A172 (cell line): ENCODE measurements around the gene LGALS9. TPM values are rescaled to one million over a fixed set of nuclear protein-coding genes. Genes with fewer than 3 reads are reported as not detected.
"Not testable (repeated sequence)": the region's sequence is repeated elsewhere in the genome, so short reads cannot be mapped to it uniquely, and the experiment has no call there.

Experiments used
- DNase-seq: peaks from one replicate; pipeline ENCODE4 v3.0.0-alpha.2; 2015; ENCODE audit warnings: low spot score
- total RNA-seq: library from RNA; depleted of rRNA; stranded (reverse); fragments of >200 nt; shearing (Covaris generic); gene quantifications from 2 replicates; pipeline ENCODE4 v1.2.3, GENCODE V29; 2014

LGALS9 gene
- total RNA-seq, 1 experiment from 2014 or later, result 1.4 TPM

- DNase-seq, result no peak
Observed at GRCh38 chr17:27654136-27654535, 23.1 kb downstream of the LGALS9 start.

- DNase-seq, result peak; percentile 72
Observed at GRCh38 chr17:27654654-27655524, 23.9 kb downstream of the LGALS9 start.

- not testable (repeated sequence) for DNase-seq
Observed at GRCh38 chr17:27655525-27656111, 24.6 kb downstream of the LGALS9 start.

GRCh38 chr17:27656620-27657019 is 25.6 kb downstream of the LGALS9 start:
- DNase-seq, result not testable (repeated sequence)

GRCh38 chr17:27657620-27658019 is 26.6 kb downstream of the LGALS9 start:
- DNase-seq, result peak; percentile 10

- no peak for DNase-seq
Observed at GRCh38 chr17:27659683-27660082, 28.7 kb downstream of the LGALS9 start.

GRCh38 chr17:27660436-27660835 is 29.4 kb downstream of the LGALS9 start:
- DNase-seq, result no peak

GRCh38 chr17:27663936-27664605 is 33.1 kb downstream of the LGALS9 start:
- DNase-seq, result no peak

- DNase-seq, result no peak
Observed at GRCh38 chr17:27664606-27664965, 33.6 kb downstream of the LGALS9 start.

GRCh38 chr17:27665549-27665948 is 34.6 kb downstream of the LGALS9 start:
- no peak for DNase-seq

- DNase-seq, result not testable (repeated sequence)
Observed at GRCh38 chr17:27666270-27666669, 35.3 kb downstream of the LGALS9 start.

- DNase-seq, result no peak
Observed at GRCh38 chr17:27666831-27667560, 36.0 kb downstream of the LGALS9 start.

GRCh38 chr17:27667656-27668487 is 36.9 kb downstream of the LGALS9 start:
- DNase-seq, result no peak

- DNase-seq, result no peak
Observed at GRCh38 chr17:27668488-27668823, 37.5 kb downstream of the LGALS9 start.

- DNase-seq, result no peak
Observed at GRCh38 chr17:27669136-27669535, 38.1 kb downstream of the LGALS9 start.

- DNase-seq, result no peak
Observed at GRCh38 chr17:27669850-27670249, 38.9 kb downstream of the LGALS9 start.

- DNase-seq, result no peak
Observed at GRCh38 chr17:27670791-27671590, 40.0 kb downstream of the LGALS9 start.

GRCh38 chr17:27671591-27671910 is 40.6 kb downstream of the LGALS9 start:
- DNase-seq, result no peak

GRCh38 chr17:27671977-27672480 is 41.0 kb downstream of the LGALS9 start:
- not testable (repeated sequence) for DNase-seq

GRCh38 chr17:27674335-27674734 is 43.3 kb downstream of the LGALS9 start:
- DNase-seq, result no peak
